NK-92 (cell line): ENCODE measurements around the gene HOXD1.

Experiments used
- DNase-seq: peaks from one replicate; lab custom pipeline; 2025; ENCODE audit not compliant: unreplicated experiment; lab: John Stamatoyannopoulos, UW

Gene HOXD1

DNA sequence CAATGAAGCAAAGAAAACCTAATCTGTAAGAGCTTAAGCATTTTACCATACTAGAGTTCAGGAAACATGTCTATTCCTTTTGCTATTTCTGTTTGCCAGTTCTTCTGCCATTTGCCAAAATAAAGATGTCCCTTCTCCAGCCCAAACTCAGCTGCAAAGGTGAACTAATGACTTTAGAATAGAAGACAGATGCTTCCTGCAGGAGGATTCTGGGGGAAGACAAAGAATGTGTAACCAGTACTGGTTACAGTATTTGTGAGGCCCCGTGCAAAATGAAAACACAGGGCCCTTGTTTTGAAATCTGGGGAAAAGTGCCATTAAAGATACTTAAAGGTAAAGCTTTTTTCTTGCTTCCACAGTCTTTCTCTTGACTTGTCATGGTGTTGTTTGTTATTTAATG lies 46.5 kb downstream of the HOXD1 start:
- DNase-seq, result no peak

DNA sequence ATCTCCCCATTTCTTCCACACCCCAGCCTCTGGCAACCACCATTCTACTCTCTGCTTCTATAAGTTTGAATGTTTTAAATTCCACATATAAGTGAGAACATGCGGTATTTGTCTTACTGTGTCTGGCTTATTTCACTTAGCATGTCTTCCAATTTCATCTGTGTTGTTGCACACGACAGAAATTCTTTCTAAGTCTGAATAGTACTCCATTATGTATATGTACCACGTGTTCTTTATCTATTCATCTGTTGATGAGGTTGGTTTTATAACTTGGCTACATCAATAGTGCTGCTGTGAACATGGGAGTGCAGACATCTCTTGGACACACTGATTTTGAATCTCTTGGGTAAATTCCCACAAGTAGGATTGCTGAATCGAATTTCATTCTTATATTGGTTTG lies 49.0 kb downstream of the HOXD1 start:
- no peak for DNase-seq

DNA sequence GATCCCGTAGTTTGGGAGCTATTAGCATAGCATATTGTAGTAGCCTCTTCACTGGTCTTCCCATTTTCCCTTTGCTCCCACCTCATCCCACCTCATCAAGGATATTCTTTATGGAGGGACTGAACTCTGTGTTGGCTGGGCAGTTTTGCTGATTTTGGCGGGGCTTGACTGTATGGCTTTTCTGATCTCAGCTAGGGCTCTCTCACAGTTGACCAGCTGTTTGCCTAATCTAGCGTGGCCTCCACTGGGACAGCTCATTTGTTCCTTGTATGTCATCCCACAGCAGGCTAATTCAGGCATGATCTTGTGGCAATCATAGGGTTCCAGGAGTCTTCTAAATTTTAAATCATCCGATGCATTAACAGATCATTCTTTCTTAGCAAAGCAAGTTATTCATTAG lies 50.6 kb downstream of the HOXD1 start:
- no peak for DNase-seq

DNA sequence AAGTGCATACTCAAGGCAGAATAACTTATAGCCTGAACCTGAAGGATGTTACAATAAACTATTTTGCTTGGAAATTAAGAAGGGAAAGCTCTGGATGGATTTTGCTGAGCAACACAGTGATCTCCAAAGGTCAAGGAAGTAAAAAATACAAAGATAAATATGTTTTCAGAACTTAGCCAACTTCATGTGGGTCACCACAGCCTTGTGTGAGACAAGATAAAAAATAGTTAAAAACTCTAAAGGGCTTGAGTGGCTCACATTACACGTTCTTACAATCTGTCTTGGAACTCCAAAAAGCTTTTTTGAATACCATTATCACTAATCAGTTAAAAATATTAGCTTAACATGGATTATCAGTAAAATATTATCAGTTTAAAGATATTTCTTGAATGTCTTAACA lies 51.8 kb downstream of the HOXD1 start:
- no peak for DNase-seq
